Stimulated activated CD4-positive, alpha-beta T cell treated with anti-CD3 and anti-CD28 coated beads, Interleukin-2, amount 100 ng/mL, for 24 hours (primary cell): ENCODE measurements around the gene OR2T11.
"Not testable (repeated sequence)": the region's sequence is repeated elsewhere in the genome, so short reads cannot be mapped to it uniquely, and the experiment has no call there.

Source experiments
- DNase-seq, 2 donors: peaks; one replicate each; pipeline ENCODE4 v3.0.0-alpha.2; 2020

The OR2T11 gene

GRCh38 chr1:248618119-248618518 lies 16.8 kb downstream of the OR2T11 start:
- no peak for DNase-seq

DNA sequence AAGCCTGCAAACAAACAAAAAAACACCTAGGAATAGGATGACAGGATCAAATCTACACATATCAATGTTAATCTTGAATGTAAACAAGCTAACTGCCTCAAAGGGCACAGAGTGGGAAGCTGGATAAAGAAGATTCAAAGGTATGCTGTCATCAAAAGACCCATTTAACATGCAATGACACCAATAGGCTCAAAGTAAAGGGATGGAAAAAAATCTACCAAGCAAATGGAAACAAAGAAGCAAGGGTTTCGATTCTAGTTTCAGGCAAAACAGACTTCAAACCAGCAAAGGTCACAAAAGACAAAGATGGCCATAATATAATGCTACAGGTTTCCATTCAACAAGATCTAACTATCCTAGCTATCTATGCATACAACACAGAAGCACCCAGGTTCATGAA lies 21.1 kb downstream of the OR2T11 start:
- DNase-seq = no peak

DNA sequence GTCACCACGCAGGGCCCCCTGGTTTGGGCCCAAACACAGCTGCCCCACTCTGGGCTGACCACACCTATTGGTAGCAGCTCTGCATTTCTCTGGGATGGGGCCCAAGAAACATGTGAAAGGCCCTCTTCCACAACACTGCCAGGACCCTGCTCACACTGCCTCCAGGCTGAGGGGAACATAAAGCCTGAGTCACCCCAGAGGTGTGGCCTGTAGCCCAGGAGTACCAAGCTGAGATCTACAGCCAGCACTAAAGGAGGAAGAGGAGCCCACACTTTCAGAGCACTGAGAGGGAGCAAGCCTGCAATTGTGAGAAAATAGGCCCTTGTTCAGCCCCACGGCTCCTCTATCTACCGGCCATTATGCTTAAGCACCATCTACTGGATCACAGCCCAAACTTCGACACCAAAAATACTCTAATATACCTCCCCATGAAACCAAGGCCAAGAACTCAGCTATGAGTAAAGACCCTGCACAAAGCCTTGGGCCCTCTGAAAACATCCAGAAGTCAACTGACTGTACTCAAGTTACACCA lies 22.9 kb downstream of the OR2T11 start:
- peak in 1 of 2 donors; percentile 24 for DNase-seq

DNA sequence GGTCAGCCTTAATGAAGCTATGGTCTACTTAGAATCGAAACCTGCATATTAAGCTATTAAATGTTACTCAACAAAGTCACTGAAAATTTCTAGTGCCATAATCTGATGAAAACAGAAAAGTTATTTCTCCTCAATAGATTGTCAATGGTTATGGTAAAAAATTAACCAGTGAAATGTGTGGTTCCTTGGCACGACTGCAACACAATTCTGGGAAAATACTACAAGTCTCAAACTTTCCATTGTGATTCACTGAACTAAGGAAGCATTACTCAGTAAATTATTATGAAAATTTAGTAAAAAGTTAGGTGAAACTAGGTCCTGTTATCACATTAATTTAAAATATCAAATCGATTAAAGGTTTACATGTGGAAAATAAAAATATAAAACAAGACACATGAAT lies 24.6 kb downstream of the OR2T11 start:
- DNase-seq = no peak

DNA sequence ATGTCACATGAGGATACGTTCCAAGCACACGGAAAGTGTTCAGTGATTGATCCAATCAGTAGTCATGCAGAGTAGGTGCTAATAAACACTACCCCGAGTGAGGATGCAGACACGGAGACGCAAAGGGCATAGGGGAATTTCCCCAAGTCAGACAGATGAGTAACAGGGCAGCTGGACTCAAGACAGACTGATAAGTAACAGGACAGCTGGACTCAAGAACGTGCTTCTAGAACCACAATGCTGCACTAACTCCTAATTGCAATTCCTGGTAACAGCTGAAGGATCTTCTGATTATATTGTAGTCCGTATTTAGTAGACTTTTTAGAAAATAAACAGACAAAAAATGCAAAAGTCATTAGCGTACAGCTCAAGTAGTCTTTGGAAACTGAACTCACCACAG lies 35.5 kb downstream of the OR2T11 start:
- no peak for DNase-seq

- DNase-seq = no peak
These were observed 37.3 kb downstream of the OR2T11 start, which contains the start of gene OR2T10 for GRCh38 chr1:248597589-248597988. OR2T10 (minus strand) TSS chr1:248597700; CDS start chr1:248593768, 3,932 bp downstream.

- no peak for DNase-seq
These were observed 38.3 kb downstream of the OR2T11 start for GRCh38 chr1:248596615-248597014.

GRCh38 chr1:248593226-248593625 lies 41.7 kb downstream of the OR2T11 start:
- no peak for DNase-seq

DNA sequence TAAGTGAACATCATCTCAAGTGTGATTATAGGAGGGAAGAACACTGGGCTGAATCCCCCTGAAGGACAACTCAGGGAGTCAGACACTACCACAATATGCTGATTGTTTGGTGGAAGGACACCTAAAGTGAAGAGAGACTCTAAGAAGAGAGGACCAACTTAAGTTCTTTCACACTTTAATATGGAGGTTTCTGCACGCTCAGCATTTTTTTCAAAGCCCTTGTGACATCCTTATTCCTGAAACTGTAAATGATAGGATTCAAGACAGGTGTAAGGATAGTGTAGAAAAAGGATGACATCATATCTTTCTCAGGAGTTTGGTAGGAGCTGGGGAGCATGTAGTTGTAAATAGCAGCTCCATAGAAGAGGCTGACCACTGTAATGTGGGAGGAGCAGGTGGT lies 42.2 kb downstream of the OR2T11 start:
- no peak for DNase-seq

DNA sequence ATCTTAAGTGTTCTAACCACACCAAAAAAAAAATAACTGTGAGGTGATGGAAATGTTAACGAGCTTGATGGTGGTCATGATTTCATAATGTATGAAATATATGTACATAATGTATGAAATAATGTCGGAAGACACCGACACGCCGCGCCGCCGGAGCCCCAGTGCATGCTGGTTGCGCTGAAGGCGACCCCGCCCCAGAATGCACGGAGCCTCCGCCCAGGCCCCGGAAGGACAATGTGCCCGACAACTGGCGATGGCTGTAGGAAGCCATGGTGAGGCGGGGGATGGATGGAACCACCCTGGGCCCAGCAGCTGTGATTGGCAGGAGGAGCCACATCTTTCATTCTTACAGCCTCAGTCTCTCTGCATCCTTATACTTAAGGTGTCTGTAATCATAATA lies 44.8 kb downstream of the OR2T11 start:
- no peak for DNase-seq

DNA sequence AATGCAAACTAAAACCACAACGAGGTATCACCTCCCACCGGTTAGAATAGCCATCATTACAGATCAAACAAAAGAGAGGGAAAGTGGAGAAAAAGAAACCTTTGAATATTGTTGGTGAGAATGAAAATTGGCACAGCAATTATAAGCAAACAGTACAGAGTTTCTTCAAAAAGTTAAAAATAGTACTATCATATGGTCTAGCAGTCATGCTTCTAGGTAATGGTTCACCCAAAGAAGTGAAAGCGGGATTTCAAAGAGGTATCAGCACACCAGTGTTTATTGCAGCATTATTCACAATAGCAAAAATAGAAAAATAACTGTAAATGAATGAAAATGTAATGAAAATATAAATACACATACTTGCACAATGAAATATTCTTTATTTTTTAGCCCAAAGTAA lies 45.6 kb downstream of the OR2T11 start:
- no peak for DNase-seq

DNA sequence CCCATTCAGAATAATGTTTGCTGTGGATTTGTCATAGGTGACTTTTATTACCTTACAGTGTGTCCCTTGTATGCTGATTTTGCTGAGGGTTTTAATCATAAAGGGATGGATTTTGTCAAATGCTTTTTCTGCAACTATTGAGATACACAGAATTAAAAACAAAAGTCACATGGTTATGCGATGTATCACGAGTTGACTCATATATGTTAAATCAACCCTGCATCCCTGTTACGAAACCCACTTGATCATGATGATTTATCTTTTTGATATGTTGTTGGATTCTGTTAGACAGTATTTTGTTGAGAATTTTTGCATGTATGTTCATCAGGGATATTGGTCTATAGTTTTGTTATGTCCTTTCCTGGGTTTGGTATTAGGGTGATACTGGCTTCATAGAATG lies 49.6 kb downstream of the OR2T11 start:
- DNase-seq = no peak

- no peak for DNase-seq
These were observed 58.5 kb downstream of the OR2T11 start for GRCh38 chr1:248576260-248576980.

DNA sequence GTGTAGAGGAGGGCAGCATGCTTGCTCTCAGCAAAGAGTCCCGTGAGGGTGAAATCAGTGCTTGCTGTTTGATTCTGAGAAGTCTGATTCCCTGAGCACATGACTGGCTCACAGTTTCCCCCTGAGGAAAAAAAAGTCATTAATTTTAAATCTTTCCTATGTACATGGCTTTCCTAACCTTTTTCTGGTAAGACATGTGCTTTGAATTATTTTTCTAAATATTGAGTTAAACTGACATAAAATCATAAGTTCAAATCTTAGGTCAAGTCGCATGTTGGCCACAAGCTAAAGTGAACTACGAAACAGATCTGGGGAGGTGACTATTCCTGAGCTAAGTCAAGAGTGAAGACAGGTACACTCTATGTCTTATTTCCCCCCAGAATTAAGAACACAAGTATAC lies 60.2 kb downstream of the OR2T11 start, which contains the start of gene OR2T34:
Gene OR2T34, minus strand, starts transcription at position 101 of the 400 bp plus-strand sequence. Its CDS starts 0 bp downstream, at position 101.
- DNase-seq = not testable (repeated sequence)

GRCh38 chr1:248573856-248574255 lies 61.0 kb downstream of the OR2T11 start:
- DNase-seq = not testable (repeated sequence)
